Effector CD4-positive, alpha-beta T cell (primary cell): Measurements from ENCODE around the gene ANXA9.
A peak's percentile ranks its signal among the peaks of the same experiment; 100 is the strongest.

Experiments
- DNase-seq: peaks from one replicate; pipeline ENCODE4 v3.0.0-alpha.2; 2020

The ANXA9 gene

GRCh38 chr1:151005729-151006319 lies 23.7 kb downstream of the ANXA9 start:
- DNase-seq: no peak

- DNase-seq: no peak
Observed at GRCh38 chr1:151006327-151007052, 24.4 kb downstream of the ANXA9 start, which contains the start of gene MINDY1. MINDY1 (minus strand) TSS chr1:151006902; CDS start chr1:151002617, 4,285 bp downstream.

GRCh38 chr1:151007853-151008243 lies 25.8 kb downstream of the ANXA9 start:
- DNase-seq: no peak

GRCh38 chr1:151008244-151009205 lies 26.4 kb downstream of the ANXA9 start, which contains the start of gene PRUNE1:
PRUNE1 (plus strand) TSS chr1:151008449; CDS start chr1:151008633, 184 bp downstream.
- peak; percentile 97 for DNase-seq

- DNase-seq: no peak
Observed at GRCh38 chr1:151009206-151009587, 27.1 kb downstream of the ANXA9 start.

- no peak for DNase-seq
Observed at GRCh38 chr1:151009674-151010345, 27.7 kb downstream of the ANXA9 start.

- DNase-seq: no peak
Observed at GRCh38 chr1:151010346-151010726, 28.2 kb downstream of the ANXA9 start.

GRCh38 chr1:151011154-151011850 lies 29.2 kb downstream of the ANXA9 start:
- DNase-seq: no peak

GRCh38 chr1:151012684-151013471 lies 30.8 kb downstream of the ANXA9 start:
- DNase-seq: no peak

GRCh38 chr1:151013518-151013917 lies 31.4 kb downstream of the ANXA9 start:
- DNase-seq: no peak

GRCh38 chr1:151024540-151025146 lies 42.6 kb downstream of the ANXA9 start:
- peak; percentile 90 for DNase-seq

- DNase-seq: no peak
Observed at GRCh38 chr1:151026460-151026859, 44.4 kb downstream of the ANXA9 start.

GRCh38 chr1:151032164-151032563 lies 50.1 kb downstream of the ANXA9 start:
- DNase-seq: no peak

- no peak for DNase-seq
Observed at GRCh38 chr1:151035167-151035566, 53.1 kb downstream of the ANXA9 start.

- DNase-seq: no peak
Observed at GRCh38 chr1:151036356-151036755, 54.3 kb downstream of the ANXA9 start, which contains the start of gene BNIPL. BNIPL (plus strand) TSS chr1:151036586; CDS start chr1:151036726, 140 bp downstream.

GRCh38 chr1:151037032-151037431 lies 54.9 kb downstream of the ANXA9 start:
- DNase-seq: no peak

GRCh38 chr1:151039521-151039920 lies 57.4 kb downstream of the ANXA9 start:
- no peak for DNase-seq

GRCh38 chr1:151043163-151043562 lies 61.1 kb downstream of the ANXA9 start:
- DNase-seq: no peak
